ENCODE data around the gene ACTN4.

Gene ACTN4

DNA sequence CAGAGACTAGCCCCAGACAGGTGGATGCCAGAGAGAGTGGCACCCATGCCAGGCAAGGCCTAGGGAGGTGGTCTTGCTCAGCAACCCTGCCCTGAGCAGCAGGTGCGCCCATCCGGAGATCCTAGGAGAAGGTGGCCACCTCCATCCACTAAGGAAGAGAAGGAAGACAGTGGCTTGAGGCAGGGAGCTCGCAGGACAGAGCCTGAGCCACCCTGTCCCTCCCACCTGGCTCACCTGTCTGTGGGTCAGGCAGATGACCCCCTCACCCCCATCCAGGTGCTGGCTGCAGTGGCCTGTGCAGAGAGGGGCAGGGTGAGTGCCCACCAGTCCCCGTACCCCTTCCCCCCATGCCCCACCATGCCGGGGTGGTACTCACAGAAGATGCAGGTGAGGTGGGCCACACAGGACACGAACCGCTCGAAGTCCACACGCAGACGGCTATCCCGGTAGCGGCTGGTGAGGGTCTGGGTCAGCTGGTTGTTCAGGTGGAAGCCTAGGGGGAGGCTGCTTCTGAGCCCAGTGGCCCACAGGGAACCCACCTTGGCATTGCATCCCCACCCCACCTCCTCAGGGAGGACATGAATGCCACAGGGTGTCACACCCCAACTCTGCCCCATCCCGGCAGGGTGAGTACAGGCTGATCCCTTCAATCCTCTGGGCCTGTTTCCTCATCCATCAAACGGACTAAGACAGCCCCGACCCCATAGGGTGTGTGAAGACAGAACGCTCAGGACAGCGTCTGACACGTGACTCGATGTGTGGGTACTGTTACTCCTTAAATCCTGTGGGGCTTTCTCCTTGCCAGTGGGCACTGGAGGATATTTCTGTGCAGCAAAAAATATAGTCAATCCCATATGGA lies 83.5 kb downstream of the ACTN4 start:
- no peak for DNase-seq (ENCODE audit: low read depth)
- H3K4me3 ChIP-seq (ENCODE audit: low read depth, low read length) = no peak overlapping the region
- TF ChIP-seq, protein P1, sequence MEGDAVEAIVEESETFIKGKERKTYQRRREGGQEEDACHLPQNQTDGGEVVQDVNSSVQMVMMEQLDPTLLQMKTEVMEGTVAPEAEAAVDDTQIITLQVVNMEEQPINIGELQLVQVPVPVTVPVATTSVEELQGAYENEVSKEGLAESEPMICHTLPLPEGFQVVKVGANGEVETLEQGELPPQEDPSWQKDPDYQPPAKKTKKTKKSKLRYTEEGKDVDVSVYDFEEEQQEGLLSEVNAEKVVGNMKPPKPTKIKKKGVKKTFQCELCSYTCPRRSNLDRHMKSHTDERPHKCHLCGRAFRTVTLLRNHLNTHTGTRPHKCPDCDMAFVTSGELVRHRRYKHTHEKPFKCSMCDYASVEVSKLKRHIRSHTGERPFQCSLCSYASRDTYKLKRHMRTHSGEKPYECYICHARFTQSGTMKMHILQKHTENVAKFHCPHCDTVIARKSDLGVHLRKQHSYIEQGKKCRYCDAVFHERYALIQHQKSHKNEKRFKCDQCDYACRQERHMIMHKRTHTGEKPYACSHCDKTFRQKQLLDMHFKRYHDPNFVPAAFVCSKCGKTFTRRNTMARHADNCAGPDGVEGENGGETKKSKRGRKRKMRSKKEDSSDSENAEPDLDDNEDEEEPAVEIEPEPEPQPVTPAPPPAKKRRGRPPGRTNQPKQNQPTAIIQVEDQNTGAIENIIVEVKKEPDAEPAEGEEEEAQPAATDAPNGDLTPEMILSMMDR (IDR thresholded peaks at IDR 0.05; ENCODE audit: control insufficient read depth, extremely low read depth, insufficient read depth) = no peak

DNA sequence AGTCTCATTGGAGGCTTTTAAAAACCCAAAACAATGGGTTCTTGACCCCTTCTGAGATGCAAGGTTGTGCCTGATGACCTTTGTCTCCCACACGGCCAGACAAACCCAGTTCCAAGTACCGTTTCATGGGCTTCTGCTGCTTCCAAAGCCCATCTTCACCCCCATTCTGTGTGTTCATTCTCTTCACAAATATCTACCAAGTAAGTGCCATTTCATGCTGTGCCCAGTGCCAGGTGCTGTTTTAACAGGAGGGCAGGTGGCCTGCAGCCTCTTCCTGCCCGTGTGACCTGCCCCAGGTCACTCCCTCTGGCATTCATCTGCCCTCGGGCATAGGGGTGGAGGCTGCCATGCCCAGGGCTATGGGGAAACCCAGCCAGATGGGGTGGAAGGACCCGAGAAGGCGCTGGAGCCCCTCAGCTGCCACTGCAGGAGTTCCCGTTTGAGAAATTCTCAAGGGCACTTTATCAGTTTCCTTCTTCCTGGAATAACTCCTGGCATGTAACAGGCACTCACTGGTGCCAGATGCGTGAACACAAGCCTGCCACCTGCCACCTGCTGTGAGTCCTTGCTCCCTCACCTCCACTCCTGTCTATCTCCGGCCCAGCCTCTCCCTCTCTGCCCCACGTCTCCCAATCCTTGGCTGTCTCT lies 84.3 kb downstream of the ACTN4 start:
- TF ChIP-seq, protein P1 (IDR thresholded peaks at IDR 0.05; ENCODE audit: control insufficient read depth, extremely low read depth, insufficient read depth) = 0 out of 2 replicates have a peak, but pooled peaks have one; percentile 18
- DNase-seq (ENCODE audit: low read depth) = peak; percentile 83
- H3K4me3 ChIP-seq (ENCODE audit: low read depth, low read length) = no peak overlapping the region

DNA sequence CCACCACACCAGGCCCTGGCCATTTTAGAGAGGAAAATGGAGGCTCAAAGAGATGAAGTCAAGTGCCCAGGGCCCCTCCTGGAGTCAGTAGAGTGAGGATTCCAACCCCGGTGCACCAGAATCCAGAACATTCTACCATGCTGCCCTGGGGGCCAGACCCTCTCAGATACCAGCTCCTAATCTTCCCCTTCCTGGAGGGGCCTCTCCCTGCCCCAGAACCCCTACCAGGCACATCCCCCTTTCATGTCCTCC lies 85.7 kb downstream of the ACTN4 start:
- no peak overlapping the region for H3K4me3 ChIP-seq (ENCODE audit: low read depth, low read length)
- TF ChIP-seq, protein P1 (IDR thresholded peaks at IDR 0.05; ENCODE audit: control insufficient read depth, extremely low read depth, insufficient read depth) = no peak
- no peak for DNase-seq (ENCODE audit: low read depth)

DNA sequence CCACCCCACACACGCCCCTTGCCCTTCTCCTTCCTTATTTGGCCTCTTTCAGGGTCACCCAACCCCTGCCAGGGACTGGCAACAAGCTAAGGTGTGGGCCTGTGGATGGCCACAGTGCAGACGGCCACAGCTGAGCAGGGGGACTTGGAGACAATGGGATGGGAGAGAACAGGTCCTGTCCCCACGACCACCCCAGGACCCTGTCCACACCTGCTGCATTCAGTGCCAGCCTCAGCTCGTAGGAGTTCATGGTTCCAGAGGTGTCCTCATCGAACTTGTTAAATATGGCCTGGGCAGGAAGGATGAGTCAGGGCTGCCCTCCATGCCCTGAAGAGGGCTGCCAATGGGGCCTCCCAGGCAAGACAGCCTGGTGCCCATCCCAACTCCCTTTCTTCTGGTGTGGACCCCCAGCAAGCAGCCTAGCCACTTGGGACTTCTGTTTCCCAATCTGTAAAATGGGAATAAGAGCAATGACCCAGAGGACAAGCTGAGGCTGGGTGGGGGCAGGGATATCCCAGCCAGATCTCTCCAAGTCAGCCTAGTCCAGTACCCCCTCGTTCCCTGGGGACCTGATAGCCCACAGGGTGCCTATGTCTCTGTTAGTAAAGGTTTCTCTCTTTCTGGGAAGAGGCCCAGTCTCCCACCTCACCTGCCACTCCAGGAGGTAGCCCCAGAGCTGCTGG lies 86.2 kb downstream of the ACTN4 start:
- no peak for DNase-seq (ENCODE audit: low read depth)
- TF ChIP-seq, protein P1 (IDR thresholded peaks at IDR 0.05; ENCODE audit: control insufficient read depth, extremely low read depth, insufficient read depth) = no peak
- H3K4me3 ChIP-seq (ENCODE audit: low read depth, low read length) = no peak overlapping the region

DNA sequence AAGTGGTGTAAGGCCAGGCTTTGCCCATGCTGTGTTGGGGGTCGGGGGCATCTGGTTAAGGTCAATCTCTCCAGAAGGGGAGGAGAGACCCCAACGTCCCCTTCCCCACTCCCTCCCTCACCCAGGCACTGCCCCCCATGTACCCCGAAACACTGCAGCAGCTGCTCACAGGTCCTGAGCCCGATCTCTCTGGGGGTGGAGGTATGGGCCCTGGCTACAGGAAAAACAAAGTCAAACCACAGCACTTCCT lies 86.7 kb downstream of the ACTN4 start:
- no peak for DNase-seq (ENCODE audit: low read depth)
- no peak overlapping the region for H3K4me3 ChIP-seq (ENCODE audit: low read depth, low read length)
- TF ChIP-seq, protein P1 (IDR thresholded peaks at IDR 0.05; ENCODE audit: control insufficient read depth, extremely low read depth, insufficient read depth) = no peak

DNA sequence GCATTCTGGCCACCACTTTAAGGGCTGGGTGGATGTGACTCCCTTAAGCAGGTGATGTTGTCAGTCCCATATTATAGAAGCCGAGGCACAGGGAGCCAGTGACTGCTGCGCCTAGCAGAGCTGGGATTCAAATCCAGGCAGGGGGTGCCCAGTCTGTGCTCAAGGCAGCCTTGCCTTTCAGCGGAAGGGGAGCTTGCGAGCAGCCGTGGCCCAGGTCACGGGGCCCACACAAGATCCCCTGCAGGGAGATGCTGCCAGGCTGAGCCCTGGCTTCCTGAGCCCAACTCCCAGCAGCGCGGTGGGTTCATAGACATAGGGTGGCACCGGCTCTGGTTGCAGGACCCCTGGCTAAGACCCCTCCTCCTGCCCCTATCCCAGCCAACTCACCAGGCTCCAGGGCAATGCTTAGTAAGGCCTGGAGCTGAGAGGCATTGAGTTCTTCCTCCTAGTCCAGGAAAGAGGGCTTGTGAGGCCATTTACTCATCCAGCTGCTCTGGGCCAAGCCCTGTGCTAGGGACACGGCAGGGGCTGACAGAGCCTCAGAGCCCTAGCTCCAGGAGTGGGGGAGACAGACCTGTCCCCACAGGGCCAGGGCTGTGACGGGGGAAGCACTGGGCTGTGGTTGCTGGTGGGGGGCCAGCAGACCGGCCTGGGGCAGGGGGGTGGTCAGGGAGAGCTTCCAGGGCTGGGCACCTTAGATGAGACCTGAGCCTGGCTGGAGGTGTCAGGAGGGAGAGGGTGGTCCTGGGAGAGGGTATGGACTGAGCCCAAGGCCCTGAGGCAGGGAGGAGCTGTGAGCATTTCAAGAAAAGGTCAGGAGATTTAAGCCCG lies 87.2 kb downstream of the ACTN4 start:
- no peak overlapping the region for H3K4me3 ChIP-seq (ENCODE audit: low read depth, low read length)
- TF ChIP-seq, protein P1 (IDR thresholded peaks at IDR 0.05; ENCODE audit: control insufficient read depth, extremely low read depth, insufficient read depth) = no peak
- no peak for DNase-seq (ENCODE audit: low read depth)
